Measurements from ENCODE around the gene FXYD2. TPM values are rescaled to one million over a fixed set of nuclear protein-coding genes. Genes with fewer than 3 reads are reported as not detected.
A peak's percentile ranks its signal among the peaks of the same experiment; 100 is the strongest.

FXYD2 gene
- total RNA-seq, 4 donors from 2014 or later, result 0.19 to 0.95 TPM; not detected in 2

DNA sequence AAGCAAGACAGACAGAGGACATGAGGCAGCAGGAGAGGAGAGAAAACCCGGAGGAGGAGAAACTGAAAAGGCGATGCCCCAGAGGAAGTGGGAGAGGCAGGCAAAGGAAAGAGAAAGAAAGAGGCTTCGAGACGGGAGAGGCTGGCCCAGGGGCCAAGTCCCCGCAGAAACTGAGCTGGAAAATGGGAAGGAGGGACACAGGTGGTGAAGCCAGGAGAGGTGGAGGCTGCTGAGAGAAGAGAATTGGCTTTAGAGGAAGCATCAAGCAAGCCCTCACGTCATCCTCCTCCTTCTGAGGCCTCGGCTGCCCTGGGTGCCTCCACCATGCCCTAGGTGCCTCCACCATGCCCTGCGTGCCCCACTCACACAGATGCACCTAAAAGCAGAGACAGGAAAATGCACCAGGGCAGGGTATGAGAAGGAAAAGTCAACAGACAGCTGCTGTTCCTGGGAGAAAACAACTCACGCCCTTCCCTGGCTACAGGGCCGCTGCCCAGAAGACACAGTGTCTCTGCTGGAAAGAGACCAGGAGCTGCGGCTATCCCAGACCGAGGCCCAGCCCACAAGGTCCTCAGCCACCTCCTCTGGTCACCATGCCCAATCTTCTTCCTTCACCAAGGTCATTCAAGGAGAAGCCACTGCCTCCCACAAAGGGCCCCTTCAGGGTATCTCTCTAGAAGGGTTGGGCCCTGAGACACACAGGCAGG is 37.6 kb upstream of the FXYD2 start:
- no peak for DNase-seq
- Histone ChIP-seq H3K36me3 (no peaks in the 10 kb centered on the region), H3K27ac (peak overlapping the region in 3 of 4 donors; percentile 23 to 61 (median 27)), H3K4me1 (peaks cover 0 to 21% (median 3%) of the 10 kb centered on the region in 3 donors), H3K4me3 (peak overlapping the region in 1 of 4 donors; percentile 18), H3K9me3 (no peaks in the 10 kb centered on the region), H3K27me3 (peaks cover 0 to under 1% (median 0%) of the 10 kb centered on the region in 4 donors)
- no peak for TF ChIP-seq POLR2A (IDR thresholded peaks at IDR 0.05)
- TF ChIP-seq, protein P1, sequence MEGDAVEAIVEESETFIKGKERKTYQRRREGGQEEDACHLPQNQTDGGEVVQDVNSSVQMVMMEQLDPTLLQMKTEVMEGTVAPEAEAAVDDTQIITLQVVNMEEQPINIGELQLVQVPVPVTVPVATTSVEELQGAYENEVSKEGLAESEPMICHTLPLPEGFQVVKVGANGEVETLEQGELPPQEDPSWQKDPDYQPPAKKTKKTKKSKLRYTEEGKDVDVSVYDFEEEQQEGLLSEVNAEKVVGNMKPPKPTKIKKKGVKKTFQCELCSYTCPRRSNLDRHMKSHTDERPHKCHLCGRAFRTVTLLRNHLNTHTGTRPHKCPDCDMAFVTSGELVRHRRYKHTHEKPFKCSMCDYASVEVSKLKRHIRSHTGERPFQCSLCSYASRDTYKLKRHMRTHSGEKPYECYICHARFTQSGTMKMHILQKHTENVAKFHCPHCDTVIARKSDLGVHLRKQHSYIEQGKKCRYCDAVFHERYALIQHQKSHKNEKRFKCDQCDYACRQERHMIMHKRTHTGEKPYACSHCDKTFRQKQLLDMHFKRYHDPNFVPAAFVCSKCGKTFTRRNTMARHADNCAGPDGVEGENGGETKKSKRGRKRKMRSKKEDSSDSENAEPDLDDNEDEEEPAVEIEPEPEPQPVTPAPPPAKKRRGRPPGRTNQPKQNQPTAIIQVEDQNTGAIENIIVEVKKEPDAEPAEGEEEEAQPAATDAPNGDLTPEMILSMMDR (IDR thresholded peaks at IDR 0.05), result no peak
- 61 to 76% methylated on average over 10 to 12 of the region's 12 CpGs for WGBS, 2 donors
- intact Hi-C loops (cut with DNase I), result no loop called here

- intact Hi-C loops (cut with DNase I), result no loop called here
- peak overlapping the region in 2 of 4 donors; percentile 27 to 61 for H3K27ac ChIP-seq
- H3K9me3 ChIP-seq, result no peaks in the 10 kb centered on the region
- H3K4me1 ChIP-seq, result peaks cover 0 to 21% (median 3%) of the 10 kb centered on the region in 3 donors
- 39 to 57% methylated on average over 9 to 11 of the region's 13 CpGs for WGBS, 2 donors
- TF ChIP-seq, protein P1 (IDR thresholded peaks at IDR 0.05), result no peak
- no peak for TF ChIP-seq POLR2A (IDR thresholded peaks at IDR 0.05)
- no peaks in the 10 kb centered on the region for H3K36me3 ChIP-seq
- H3K4me3 ChIP-seq, result no peak overlapping the region
- no peak for DNase-seq
- H3K27me3 ChIP-seq, result no peaks in the 10 kb centered on the region
These were observed 36.8 kb upstream of the FXYD2 start for GRCh38 chr11:117861151-117862018.

DNA sequence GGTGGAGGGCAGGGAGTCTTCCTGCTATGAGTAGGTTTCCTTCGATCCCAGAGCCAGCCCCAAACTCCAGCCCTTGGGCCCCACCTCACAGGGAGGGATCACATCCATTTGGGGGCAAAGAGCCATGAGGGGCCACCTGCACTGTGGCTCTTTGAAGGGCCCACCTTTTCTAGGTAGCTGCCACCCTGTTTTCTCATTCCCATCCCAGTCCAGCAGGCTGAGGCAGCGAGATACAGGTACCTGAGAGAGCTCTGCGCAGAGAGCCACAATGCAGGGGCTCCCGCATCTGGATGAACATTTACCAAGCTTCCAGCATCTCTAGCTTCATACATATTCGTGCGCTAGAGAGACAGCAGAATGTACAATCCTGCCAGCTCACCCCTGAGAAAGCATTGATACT is 35.6 kb upstream of the FXYD2 start:
- H3K27me3 ChIP-seq, result peaks cover 0 to 6% (median 0%) of the 10 kb centered on the region in 4 donors
- no peaks in the 10 kb centered on the region for H3K9me3 ChIP-seq
- H3K27ac ChIP-seq, result no peak overlapping the region
- no peaks in the 10 kb centered on the region for H3K36me3 ChIP-seq
- intact Hi-C loops (cut with DNase I), result no loop called here
- TF ChIP-seq, protein P1 (IDR thresholded peaks at IDR 0.05), result no peak
- TF ChIP-seq POLR2A (IDR thresholded peaks at IDR 0.05), result no peak
- peaks cover 0 to 21% (median 3%) of the 10 kb centered on the region in 3 donors for H3K4me1 ChIP-seq
- 86 to 100% methylated on average over 1 to 5 of the region's 6 CpGs for WGBS, 2 donors
- no peak for DNase-seq
- H3K4me3 ChIP-seq, result no peak overlapping the region

DNA sequence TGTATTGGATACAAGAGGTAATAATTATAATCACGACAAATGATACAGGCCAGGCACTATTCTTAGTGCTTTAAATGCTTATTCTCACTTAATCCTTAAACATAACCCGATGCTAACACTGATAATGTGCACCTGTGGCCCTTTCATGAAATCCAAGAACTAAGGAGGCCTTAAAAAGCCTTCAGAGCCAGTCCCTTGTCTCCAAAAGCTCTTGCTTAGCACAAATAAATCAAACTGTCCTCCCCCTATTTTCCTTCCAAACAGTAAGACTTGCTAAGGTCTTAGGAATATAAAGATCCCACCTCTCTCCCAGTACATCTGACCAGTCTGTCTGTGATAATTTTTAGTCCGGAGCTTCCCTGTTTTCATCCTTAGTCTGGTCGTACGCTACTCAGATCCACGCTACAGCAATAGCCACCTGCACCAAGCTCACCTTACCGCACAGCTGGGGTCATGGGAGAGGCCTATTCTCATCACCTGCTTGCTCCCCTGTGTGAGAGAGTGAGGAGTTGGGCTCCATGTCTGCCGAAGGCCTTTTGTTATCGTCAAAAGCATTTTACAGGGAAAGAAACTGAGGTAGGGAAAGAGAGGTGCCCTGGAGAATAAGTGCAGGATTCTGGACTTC is 35.1 kb upstream of the FXYD2 start:
- H3K9me3 ChIP-seq, result no peaks in the 10 kb centered on the region
- no peak overlapping the region for H3K27ac ChIP-seq
- H3K27me3 ChIP-seq, result peaks cover 0 to 7% (median 0%) of the 10 kb centered on the region in 4 donors
- no peaks in the 10 kb centered on the region for H3K36me3 ChIP-seq
- intact Hi-C loops (cut with DNase I), result no loop called here
- DNase-seq, result no peak
- no peak overlapping the region for H3K4me3 ChIP-seq
- WGBS, 2 donors, result 80 to 82% methylated on average over 9 of the region's 9 CpGs
- no peak for TF ChIP-seq POLR2A (IDR thresholded peaks at IDR 0.05)
- TF ChIP-seq, protein P1 (IDR thresholded peaks at IDR 0.05), result no peak
- peaks cover 0 to 21% (median 3%) of the 10 kb centered on the region in 3 donors for H3K4me1 ChIP-seq
